ENCODE measurements around the gene SRGAP3. TPM values are rescaled to one million over a fixed set of nuclear protein-coding genes. Genes with fewer than 3 reads are reported as not detected.
A peak's percentile ranks its signal among the peaks of the same experiment; 100 is the strongest.

The SRGAP3 gene
- total and polyA plus RNA-seq, 5 experiments from 2014 or later: 0.73 to 2.5 (median 1.8) TPM

DNA sequence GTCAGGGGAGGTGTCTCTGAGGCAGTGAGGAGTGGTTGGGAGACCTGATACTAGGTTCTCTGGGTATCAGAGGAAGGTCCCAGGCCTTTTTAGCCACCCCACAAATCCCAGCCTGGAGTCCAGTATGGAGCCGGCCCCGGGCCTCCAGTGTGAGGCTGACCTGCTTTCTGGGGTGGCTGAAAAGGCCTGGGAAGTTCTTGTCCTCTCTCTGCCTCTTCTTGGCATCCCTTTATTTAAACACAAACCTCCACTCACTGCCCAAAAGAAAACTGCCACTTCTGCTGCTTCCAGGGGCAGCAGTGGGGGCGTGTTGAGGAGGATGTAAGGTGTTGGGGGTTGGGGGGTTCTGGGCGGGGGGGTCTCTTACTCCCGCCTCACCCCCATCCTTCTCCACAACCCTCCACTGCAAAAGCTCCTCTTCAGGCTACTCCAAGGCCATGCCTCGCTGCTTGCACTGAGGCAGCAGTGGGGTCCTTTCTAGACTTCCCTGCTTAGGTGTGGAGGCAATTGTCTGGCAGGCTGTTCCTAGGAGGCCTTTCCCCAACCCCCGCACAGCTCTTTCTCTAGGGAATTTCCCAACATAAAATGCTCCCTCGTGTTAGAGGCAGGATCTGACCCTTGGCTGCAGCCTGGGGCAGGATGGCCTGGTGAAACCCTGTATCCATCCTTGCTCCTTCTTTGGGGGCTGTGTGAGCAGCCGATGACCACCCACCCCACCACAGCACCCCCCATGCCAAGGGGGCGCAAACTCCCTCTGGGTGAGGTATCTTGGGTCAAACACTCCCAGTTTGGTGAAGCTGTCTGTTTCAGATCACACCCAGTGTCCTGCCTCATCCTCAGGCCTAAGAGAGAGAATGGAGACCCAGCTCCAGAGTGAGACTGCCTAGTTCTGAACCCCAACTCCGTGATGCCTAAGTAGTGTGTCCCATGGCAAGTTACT, 274.1 kb downstream of the SRGAP3 start:
- Mint-ChIP-seq H3K27me3 (peaks cover 3 to 31% (median 9%) of the 10 kb centered on the region in 5 donors), H3K9me3 (peaks cover 0 to 24% (median 3%) of the 10 kb centered on the region in 9 donors), H3K36me3 (peaks cover 0 to 6% (median 2%) of the 10 kb centered on the region in 3 donors), H3K27ac (no peak overlapping the region), H3K4me1 (peaks cover 0 to 4% (median 2%) of the 10 kb centered on the region in 4 donors), H3K4me3 (no peak overlapping the region)
- no peak for ATAC-seq
- DNase-seq: no peak
- POLR2A ChIA-PET: no interaction called here

- ATAC-seq (no peak), DNase-seq (no peak)
- Mint-ChIP-seq H3K4me1 (peaks cover 0 to 4% (median 2%) of the 10 kb centered on the region in 4 donors), H3K9me3 (peaks cover 0 to 16% (median 3%) of the 10 kb centered on the region in 9 donors), H3K4me3 (no peak overlapping the region), H3K27ac (peak overlapping the region in 1 of 10 donors; percentile 29), H3K27me3 (peaks cover 0 to 28% (median 10%) of the 10 kb centered on the region in 5 donors), H3K36me3 (peaks cover 0 to 6% (median 2%) of the 10 kb centered on the region in 3 donors)
- POLR2A ChIA-PET: no interaction called here
These were observed 275.0 kb downstream of the SRGAP3 start for GRCh38 chr3:8974458-8974857.

GRCh38 chr3:8972639-8973038, 276.8 kb downstream of the SRGAP3 start:
- H3K36me3 Mint-ChIP-seq: no peaks in the 10 kb centered on the region
- H3K27me3 Mint-ChIP-seq: peaks cover 8 to 33% (median 10%) of the 10 kb centered on the region in 5 donors
- H3K9me3 Mint-ChIP-seq: no peaks in the 10 kb centered on the region
- DNase-seq (no peak), ATAC-seq (no peak)
- POLR2A ChIA-PET: interaction anchor here (1.1 kb wide), 1 partner anchor 330 kb away, joined by 4 read pairs; no protein-coding TSS in a partner anchor
- no peak overlapping the region for H3K4me3 Mint-ChIP-seq
- H3K27ac Mint-ChIP-seq: no peak overlapping the region
- peaks cover 0 to 4% (median 2%) of the 10 kb centered on the region in 4 donors for H3K4me1 Mint-ChIP-seq

GRCh38 chr3:8970971-8971589, 278.4 kb downstream of the SRGAP3 start:
- H3K4me3 Mint-ChIP-seq: peak overlapping the region in 2 of 10 donors; percentile 22 to 61
- no peak overlapping the region for H3K27ac Mint-ChIP-seq
- H3K27me3 Mint-ChIP-seq: peaks cover 8 to 21% (median 9%) of the 10 kb centered on the region in 5 donors
- DNase-seq (peak; percentile 54 to 86 (median 68)), ATAC-seq (peak; percentile 79 to 82)
- no peaks in the 10 kb centered on the region for H3K36me3 Mint-ChIP-seq
- POLR2A ChIA-PET: no interaction called here
- H3K9me3 Mint-ChIP-seq: no peaks in the 10 kb centered on the region
- H3K4me1 Mint-ChIP-seq: peaks cover 0 to 4% (median 2%) of the 10 kb centered on the region in 4 donors

- POLR2A ChIA-PET: no interaction called here
- Mint-ChIP-seq H3K36me3 (no peaks in the 10 kb centered on the region), H3K9me3 (no peaks in the 10 kb centered on the region), H3K4me3 (no peak overlapping the region), H3K4me1 (peaks cover 0 to 4% (median 2%) of the 10 kb centered on the region in 4 donors), H3K27me3 (peaks cover 8 to 20% (median 9%) of the 10 kb centered on the region in 5 donors), H3K27ac (no peak overlapping the region)
- DNase-seq (no peak), ATAC-seq (no peak)
These were observed 280.2 kb downstream of the SRGAP3 start for GRCh38 chr3:8969241-8969640.

DNA sequence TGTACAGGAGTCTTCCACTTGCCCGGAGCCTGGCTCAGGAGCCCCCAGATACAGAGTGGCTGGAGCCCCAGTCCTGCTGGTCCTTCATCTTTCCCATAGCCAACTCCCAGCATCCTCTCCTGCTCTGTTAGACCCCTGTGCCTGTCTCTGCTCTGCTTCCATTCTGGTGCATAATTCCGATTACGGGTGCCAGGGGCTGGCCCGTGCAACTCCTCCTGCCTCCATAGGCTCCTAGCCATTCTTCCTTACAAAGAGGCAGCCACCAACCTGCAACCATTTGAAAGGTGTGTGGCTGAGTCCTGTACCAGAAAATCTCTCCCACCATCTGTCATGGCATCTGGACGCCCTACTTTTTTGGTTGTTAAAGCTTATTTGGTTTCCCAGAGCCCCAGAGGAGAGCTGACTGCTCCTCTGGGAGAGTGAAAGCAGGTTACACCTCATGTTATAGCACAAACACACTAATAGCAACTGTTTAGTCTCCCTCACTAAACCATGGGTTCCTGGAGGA, 281.0 kb downstream of the SRGAP3 start:
- H3K9me3 Mint-ChIP-seq: no peaks in the 10 kb centered on the region
- DNase-seq (no peak), ATAC-seq (no peak)
- H3K27ac Mint-ChIP-seq: peak overlapping the region in 2 of 10 donors; percentile 40 to 68
- H3K27me3 Mint-ChIP-seq: peaks cover 8 to 20% (median 9%) of the 10 kb centered on the region in 5 donors
- POLR2A ChIA-PET: no interaction called here
- H3K36me3 Mint-ChIP-seq: no peaks in the 10 kb centered on the region
- peaks cover 3 to 12% (median 9%) of the 10 kb centered on the region in 4 donors for H3K4me1 Mint-ChIP-seq
- H3K4me3 Mint-ChIP-seq: peak overlapping the region in 1 of 10 donors; percentile 65

- H3K4me1 Mint-ChIP-seq: peaks cover 7 to 21% (median 18%) of the 10 kb centered on the region in 4 donors
- peaks cover 5 to 20% (median 7%) of the 10 kb centered on the region in 5 donors for H3K27me3 Mint-ChIP-seq
- no peak overlapping the region for H3K27ac Mint-ChIP-seq
- no peaks in the 10 kb centered on the region for H3K36me3 Mint-ChIP-seq
- no peak for ATAC-seq
- H3K9me3 Mint-ChIP-seq: no peaks in the 10 kb centered on the region
- POLR2A ChIA-PET: no interaction called here
- DNase-seq: no peak
- H3K4me3 Mint-ChIP-seq: peak overlapping the region in 1 of 10 donors; percentile 23
These were observed 281.9 kb downstream of the SRGAP3 start for GRCh38 chr3:8967553-8967952.

GRCh38 chr3:8966820-8967348, 282.6 kb downstream of the SRGAP3 start:
- H3K9me3 Mint-ChIP-seq: no peaks in the 10 kb centered on the region
- POLR2A ChIA-PET: no interaction called here
- DNase-seq (no peak), ATAC-seq (no peak)
- H3K27me3 Mint-ChIP-seq: peaks cover 5 to 20% (median 7%) of the 10 kb centered on the region in 5 donors
- no peak overlapping the region for H3K27ac Mint-ChIP-seq
- H3K36me3 Mint-ChIP-seq: no peaks in the 10 kb centered on the region
- no peak overlapping the region for H3K4me3 Mint-ChIP-seq
- H3K4me1 Mint-ChIP-seq: peaks cover 8 to 28% (median 24%) of the 10 kb centered on the region in 4 donors

GRCh38 chr3:8966150-8966819, 283.2 kb downstream of the SRGAP3 start:
- DNase-seq (no peak), ATAC-seq (no peak)
- no peaks in the 10 kb centered on the region for H3K9me3 Mint-ChIP-seq
- no peak overlapping the region for H3K27ac Mint-ChIP-seq
- peaks cover 5 to 20% (median 7%) of the 10 kb centered on the region in 5 donors for H3K27me3 Mint-ChIP-seq
- H3K4me1 Mint-ChIP-seq: peaks cover 8 to 31% (median 28%) of the 10 kb centered on the region in 4 donors
- POLR2A ChIA-PET: no interaction called here
- H3K36me3 Mint-ChIP-seq: no peaks in the 10 kb centered on the region
- H3K4me3 Mint-ChIP-seq: no peak overlapping the region

DNA sequence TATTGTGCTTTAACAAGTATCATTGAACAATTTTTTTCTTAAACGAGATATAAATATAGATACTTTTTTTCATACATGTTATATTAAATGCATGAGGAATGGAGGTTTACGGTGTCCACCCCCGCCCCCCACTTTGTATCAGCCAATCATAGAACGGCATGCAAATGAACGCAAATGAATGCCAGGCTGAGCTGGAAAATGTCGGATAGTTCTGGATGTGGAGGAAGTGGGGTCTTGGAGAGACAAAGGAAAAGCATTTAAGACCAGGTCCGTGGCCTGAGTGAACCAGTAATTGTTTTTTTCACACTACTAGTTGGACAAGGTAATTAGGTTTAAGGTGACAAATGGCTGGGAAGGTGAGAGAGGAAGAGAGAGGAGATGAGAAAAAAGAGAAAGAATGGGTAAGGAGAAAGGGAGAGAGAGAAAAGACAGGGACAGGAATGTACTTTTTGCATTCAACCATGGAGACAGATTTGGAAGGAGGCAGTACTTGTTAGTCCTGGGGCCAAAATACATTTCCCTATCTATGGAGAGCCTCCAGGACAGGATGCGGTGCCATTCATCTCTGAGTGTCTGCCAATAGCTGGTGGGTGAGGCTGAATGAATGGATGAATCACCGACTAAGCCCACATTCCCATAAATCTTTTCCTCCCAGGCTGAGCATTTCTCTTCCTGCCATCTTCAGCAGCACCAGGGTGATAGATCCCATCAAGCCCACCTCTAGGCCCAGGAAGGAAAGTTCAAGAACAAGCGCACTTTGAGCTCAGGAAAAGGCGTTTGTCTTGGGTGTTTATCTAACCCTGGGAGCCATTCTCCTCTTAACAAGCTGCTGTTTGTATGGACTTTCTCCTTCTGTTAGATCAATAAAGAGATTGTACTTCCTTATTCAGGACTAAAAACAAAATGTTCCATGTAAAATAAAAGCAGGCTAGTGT, 284.7 kb downstream of the SRGAP3 start:
- peak overlapping the region in 9 of 10 donors; percentile 79 to 99 (median 98) for H3K27ac Mint-ChIP-seq
- H3K4me1 Mint-ChIP-seq: peaks cover 8 to 38% (median 30%) of the 10 kb centered on the region in 4 donors
- POLR2A ChIA-PET: no interaction called here
- no peaks in the 10 kb centered on the region for H3K36me3 Mint-ChIP-seq
- no peaks in the 10 kb centered on the region for H3K9me3 Mint-ChIP-seq
- no peak for ATAC-seq
- peak overlapping the region in 9 of 10 donors; percentile 1 to 99 (median 94) for H3K4me3 Mint-ChIP-seq
- H3K27me3 Mint-ChIP-seq: peaks cover 2 to 20% (median 5%) of the 10 kb centered on the region in 5 donors
- DNase-seq: no peak

GRCh38 chr3:8963137-8963853, 286.2 kb downstream of the SRGAP3 start, which contains the start of gene RAD18:
Gene RAD18, minus strand, starts transcription at chr3:8963472. Its CDS starts 87 bp downstream, at chr3:8963385.
- DNase-seq (peak; percentile 86 to 97 (median 91)), ATAC-seq (peak; percentile 95 to 96)
- Mint-ChIP-seq H3K36me3 (peaks cover 0 to 9% (median 0%) of the 10 kb centered on the region in 3 donors), H3K4me1 (peaks cover 8 to 44% (median 35%) of the 10 kb centered on the region in 4 donors), H3K9me3 (no peaks in the 10 kb centered on the region), H3K4me3 (peak within 1 kb of the TSS; percentile 91 to 99 (median 96)), H3K27ac (peak within 1 kb of the TSS; percentile 91 to 99 (median 98)), H3K27me3 (peaks cover under 1 to 9% (median 2%) of the 10 kb centered on the region in 5 donors)
- POLR2A ChIA-PET: interaction anchor here (1.2 to 1.6 kb wide), 2 partner anchors 10 to 433 kb away, joined by 3 to 4 read pairs; no protein-coding TSS in a partner anchor

Data from naive thymus-derived CD8-positive, alpha-beta T cell (primary cell).